HAP-1 (cell line): ENCODE measurements around the gene GFOD1.
A peak's percentile ranks its signal among the peaks of the same experiment; 100 is the strongest.
"Not testable (repeated sequence)": the region's sequence is repeated elsewhere in the genome, so short reads cannot be mapped to it uniquely, and the experiment has no call there.

ENCODE experiments used
- DNase-seq, 2 experiments: peaks; one replicate each; pipeline ENCODE4 v3.0.0-alpha.2; 2016 to 2020; ENCODE audit warnings: low spot score in 2 of 2
- H3K27me3 ChIP-seq: fragments of 250-450 bp; sonication (Bioruptor Pico); 2 replicates; pipeline ENCODE4 v1.5.1; 2020; ENCODE audit warnings: low read depth, mild to moderate bottlenecking, moderate library complexity
- H3K36me3 ChIP-seq: fragments of 250-450 bp; sonication (Bioruptor Pico); replicated peaks from 2 replicates; pipeline ENCODE4 v1.5.1; 2020; ENCODE audit warnings: mild to moderate bottlenecking
- H3K4me1 ChIP-seq: fragments of 250-450 bp; sonication (Bioruptor Pico); 2 replicates; pipeline ENCODE4 v1.5.1; 2020; ENCODE audit warnings: mild to moderate bottlenecking
- H3K4me3 ChIP-seq: fragments of 250-450 bp; sonication (Bioruptor Pico); 2 replicates; pipeline ENCODE4 v1.5.1; 2020; ENCODE audit warnings: mild to moderate bottlenecking, moderate library complexity
- H3K9me3 ChIP-seq: fragments of 250-450 bp; sonication (Bioruptor Pico); 2 replicates; pipeline ENCODE4 v1.5.1; 2020; ENCODE audit warnings: mild to moderate bottlenecking, moderate library complexity
- in situ Hi-C: fragments of 300-500 bp; cut with MboI; formaldehyde crosslinking; loops from 3 replicates; pipeline ENCODE4 v1.14.3; 2020; ENCODE audit warnings: low sequenced_read_pairs, inconsistent platforms, mixed read lengths

Gene GFOD1

GRCh38 chr6:13444604-13445003 is 42.8 kb downstream of the GFOD1 start:
- Histone ChIP-seq H3K36me3 (no peaks in the 10 kb centered on the region), H3K4me1 (no peaks in the 10 kb centered on the region), H3K4me3 (no peak overlapping the region), H3K27me3 (no peaks in the 10 kb centered on the region), H3K9me3 (no peaks in the 10 kb centered on the region)
- in situ Hi-C loops = no loop called here
- no peak for DNase-seq

- H3K9me3 ChIP-seq, H3K36me3 ChIP-seq, DNase-seq, in situ Hi-C loops, H3K4me1 ChIP-seq, H3K4me3 ChIP-seq, H3K27me3 ChIP-seq: not testable (repeated sequence)
Measured at GRCh38 chr6:13443978-13444377, 43.4 kb downstream of the GFOD1 start.

- peaks cover 5% of the 10 kb centered on the region for H3K4me1 ChIP-seq
- no peaks in the 10 kb centered on the region for H3K27me3 ChIP-seq
- H3K36me3 ChIP-seq = no peaks in the 10 kb centered on the region
- DNase-seq = no peak
- in situ Hi-C loops = no loop called here
- H3K4me3 ChIP-seq = no peak overlapping the region
- H3K9me3 ChIP-seq = no peaks in the 10 kb centered on the region
Measured at GRCh38 chr6:13441778-13442177, 45.6 kb downstream of the GFOD1 start.

- no peak overlapping the region for H3K4me3 ChIP-seq
- H3K9me3 ChIP-seq = no peaks in the 10 kb centered on the region
- no peak for DNase-seq
- H3K36me3 ChIP-seq = no peaks in the 10 kb centered on the region
- H3K27me3 ChIP-seq = no peaks in the 10 kb centered on the region
- in situ Hi-C loops = no loop called here
- H3K4me1 ChIP-seq = peaks cover 5% of the 10 kb centered on the region
Measured at GRCh38 chr6:13439644-13440043, 47.8 kb downstream of the GFOD1 start.

- H3K9me3 ChIP-seq = no peaks in the 10 kb centered on the region
- no peak overlapping the region for H3K4me3 ChIP-seq
- peak in 1 of 2 experiments; percentile 49 for DNase-seq
- no peaks in the 10 kb centered on the region for H3K36me3 ChIP-seq
- in situ Hi-C loops = no loop called here
- no peaks in the 10 kb centered on the region for H3K27me3 ChIP-seq
- H3K4me1 ChIP-seq = peaks cover 5% of the 10 kb centered on the region
Measured at GRCh38 chr6:13438126-13438525, 49.3 kb downstream of the GFOD1 start.

- no peak for DNase-seq
- H3K27me3 ChIP-seq = no peaks in the 10 kb centered on the region
- no peaks in the 10 kb centered on the region for H3K36me3 ChIP-seq
- in situ Hi-C loops = no loop called here
- H3K9me3 ChIP-seq = no peaks in the 10 kb centered on the region
- peaks cover 5% of the 10 kb centered on the region for H3K4me1 ChIP-seq
- no peak overlapping the region for H3K4me3 ChIP-seq
Measured at GRCh38 chr6:13437218-13437996, 50.0 kb downstream of the GFOD1 start.

GRCh38 chr6:13436399-13437217 is 50.8 kb downstream of the GFOD1 start:
- Histone ChIP-seq H3K27me3 (no peaks in the 10 kb centered on the region), H3K36me3 (no peaks in the 10 kb centered on the region), H3K9me3 (no peaks in the 10 kb centered on the region), H3K4me1 (peaks cover 5% of the 10 kb centered on the region), H3K4me3 (no peak overlapping the region)
- DNase-seq = no peak
- in situ Hi-C loops = no loop called here

GRCh38 chr6:13435477-13436246 is 51.7 kb downstream of the GFOD1 start:
- in situ Hi-C loops = no loop called here
- H3K9me3 ChIP-seq = no peaks in the 10 kb centered on the region
- no peaks in the 10 kb centered on the region for H3K36me3 ChIP-seq
- H3K4me1 ChIP-seq = peaks cover 5% of the 10 kb centered on the region
- H3K4me3 ChIP-seq = no peak overlapping the region
- H3K27me3 ChIP-seq = no peaks in the 10 kb centered on the region
- DNase-seq = no peak

- DNase-seq = no peak
- H3K4me1 ChIP-seq = peaks cover 5% of the 10 kb centered on the region
- no peaks in the 10 kb centered on the region for H3K27me3 ChIP-seq
- no peak overlapping the region for H3K4me3 ChIP-seq
- in situ Hi-C loops = no loop called here
- H3K9me3 ChIP-seq = no peaks in the 10 kb centered on the region
- H3K36me3 ChIP-seq = no peaks in the 10 kb centered on the region
Measured at GRCh38 chr6:13434777-13435176, 52.6 kb downstream of the GFOD1 start.

- H3K36me3 ChIP-seq, in situ Hi-C loops, H3K4me3 ChIP-seq, H3K4me1 ChIP-seq, H3K9me3 ChIP-seq, DNase-seq, H3K27me3 ChIP-seq: not testable (repeated sequence)
Measured at GRCh38 chr6:13434135-13434775, 53.1 kb downstream of the GFOD1 start.

GRCh38 chr6:13433709-13434121 is 53.7 kb downstream of the GFOD1 start:
- Histone ChIP-seq H3K36me3 (no peaks in the 10 kb centered on the region), H3K9me3 (no peaks in the 10 kb centered on the region), H3K4me1 (peaks cover 5% of the 10 kb centered on the region), H3K4me3 (no peak overlapping the region), H3K27me3 (no peaks in the 10 kb centered on the region)
- no peak for DNase-seq
- in situ Hi-C loops = no loop called here

- Histone ChIP-seq H3K36me3 (no peaks in the 10 kb centered on the region), H3K27me3 (no peaks in the 10 kb centered on the region), H3K9me3 (no peaks in the 10 kb centered on the region), H3K4me1 (no peaks in the 10 kb centered on the region), H3K4me3 (no peak overlapping the region)
- in situ Hi-C loops = no loop called here
- DNase-seq = no peak
Measured at GRCh38 chr6:13432526-13433184, 54.7 kb downstream of the GFOD1 start.

- Histone ChIP-seq H3K4me3 (no peak overlapping the region), H3K27me3 (no peaks in the 10 kb centered on the region), H3K4me1 (no peaks in the 10 kb centered on the region), H3K36me3 (no peaks in the 10 kb centered on the region), H3K9me3 (no peaks in the 10 kb centered on the region)
- no peak for DNase-seq
- in situ Hi-C loops = no loop called here
Measured at GRCh38 chr6:13431861-13432465, 55.4 kb downstream of the GFOD1 start.
